SW 1271 (cell line): Measurements from ENCODE around the gene TAS2R1.
"Not testable (repeated sequence)": the region's sequence is repeated elsewhere in the genome, so short reads cannot be mapped to it uniquely, and the experiment has no call there.

Experiments used
- DNase-seq, 2 experiments: peaks; one replicate each; lab custom pipeline; 2025; lab: John Stamatoyannopoulos, UW

Gene TAS2R1

GRCh38 chr5:9622971-9623421, 7.2 kb downstream of the TAS2R1 start:
- peak in 1 of 2 experiments; percentile 21 for DNase-seq

- DNase-seq: no peak
Observed at GRCh38 chr5:9621379-9621903, 8.7 kb downstream of the TAS2R1 start.

GRCh38 chr5:9619331-9620092, 10.6 kb downstream of the TAS2R1 start:
- DNase-seq: no peak

- DNase-seq: no peak
Observed at GRCh38 chr5:9617739-9618504, 12.2 kb downstream of the TAS2R1 start.

GRCh38 chr5:9617221-9617620, 12.9 kb downstream of the TAS2R1 start:
- no peak for DNase-seq

- no peak for DNase-seq
Observed at GRCh38 chr5:9615331-9615730, 14.8 kb downstream of the TAS2R1 start.

GRCh38 chr5:9613360-9613759, 16.8 kb downstream of the TAS2R1 start:
- DNase-seq: no peak

GRCh38 chr5:9610969-9611368, 19.2 kb downstream of the TAS2R1 start:
- DNase-seq: no peak

GRCh38 chr5:9610364-9610763, 19.8 kb downstream of the TAS2R1 start:
- no peak for DNase-seq

GRCh38 chr5:9608093-9608492, 22.1 kb downstream of the TAS2R1 start:
- no peak for DNase-seq

- no peak for DNase-seq
Observed at GRCh38 chr5:9605041-9605838, 24.9 kb downstream of the TAS2R1 start.

- DNase-seq: no peak
Observed at GRCh38 chr5:9604416-9604815, 25.7 kb downstream of the TAS2R1 start.

GRCh38 chr5:9601055-9601739, 29.0 kb downstream of the TAS2R1 start:
- no peak for DNase-seq

GRCh38 chr5:9599391-9599790, 30.8 kb downstream of the TAS2R1 start:
- no peak for DNase-seq

- DNase-seq: not testable (repeated sequence)
Observed at GRCh38 chr5:9598329-9598728, 31.8 kb downstream of the TAS2R1 start.

- DNase-seq: not testable (repeated sequence)
Observed at GRCh38 chr5:9597322-9597721, 32.8 kb downstream of the TAS2R1 start.

GRCh38 chr5:9596824-9597223, 33.3 kb downstream of the TAS2R1 start:
- no peak for DNase-seq

GRCh38 chr5:9596171-9596780, 33.9 kb downstream of the TAS2R1 start:
- DNase-seq: no peak

- no peak for DNase-seq
Observed at GRCh38 chr5:9594913-9595312, 35.2 kb downstream of the TAS2R1 start.

GRCh38 chr5:9589049-9589835, 40.9 kb downstream of the TAS2R1 start:
- DNase-seq: no peak
